Neural cell (in vitro differentiated cells): ENCODE results near the gene MRO.

Experiments
- MXI1 ChIP-seq: fragments of 450-650 bp; conservative IDR thresholded peaks from 2 replicates; pipeline ENCODE4 v1.6.1; 2014; ENCODE audit warnings: antibody characterized with exemption, mild to moderate bottlenecking; ENCODE audit not compliant: poor library complexity, severe bottlenecking
- TF ChIP-seq, protein P1 (sequence below): fragments of 450-650 bp; IDR thresholded peaks from 2 replicates; pipeline ENCODE4 v1.5.1; 2014; ENCODE audit warnings: antibody characterized with exemption, mild to moderate bottlenecking, moderate library complexity; ENCODE audit not compliant: poor library complexity, severe bottlenecking
- TF ChIP-seq, protein P2 (sequence below): IDR thresholded peaks from 2 replicates; pipeline ENCODE4 v1.6.1; 2012; ENCODE audit warnings: borderline replicate concordance

DNA sequence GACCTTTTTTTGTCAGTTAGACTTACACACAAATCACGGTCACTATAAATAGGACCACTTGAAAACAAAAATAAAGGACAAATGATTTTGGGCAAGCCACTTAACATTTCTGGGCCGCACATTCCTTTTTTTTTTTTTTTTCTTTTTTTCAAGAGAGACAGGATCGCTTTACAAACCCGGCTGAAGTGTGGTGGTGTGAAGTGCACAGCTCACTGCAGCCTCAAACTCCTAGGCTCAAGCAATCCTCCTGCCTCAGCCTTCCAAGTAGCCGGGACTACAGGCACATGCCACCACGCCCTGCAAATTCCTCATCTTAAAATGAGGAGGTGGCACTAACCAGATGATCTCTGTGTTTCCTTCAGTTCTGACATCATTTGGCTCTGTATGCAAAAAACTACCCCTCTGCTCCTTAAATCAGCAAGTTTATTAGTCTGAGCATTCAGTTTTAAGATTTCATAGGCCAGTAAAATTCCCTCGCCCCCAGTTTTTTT lies 28.3 kb upstream of the MRO start:
- no peak for TF ChIP-seq MXI1
- TF ChIP-seq, protein P1, sequence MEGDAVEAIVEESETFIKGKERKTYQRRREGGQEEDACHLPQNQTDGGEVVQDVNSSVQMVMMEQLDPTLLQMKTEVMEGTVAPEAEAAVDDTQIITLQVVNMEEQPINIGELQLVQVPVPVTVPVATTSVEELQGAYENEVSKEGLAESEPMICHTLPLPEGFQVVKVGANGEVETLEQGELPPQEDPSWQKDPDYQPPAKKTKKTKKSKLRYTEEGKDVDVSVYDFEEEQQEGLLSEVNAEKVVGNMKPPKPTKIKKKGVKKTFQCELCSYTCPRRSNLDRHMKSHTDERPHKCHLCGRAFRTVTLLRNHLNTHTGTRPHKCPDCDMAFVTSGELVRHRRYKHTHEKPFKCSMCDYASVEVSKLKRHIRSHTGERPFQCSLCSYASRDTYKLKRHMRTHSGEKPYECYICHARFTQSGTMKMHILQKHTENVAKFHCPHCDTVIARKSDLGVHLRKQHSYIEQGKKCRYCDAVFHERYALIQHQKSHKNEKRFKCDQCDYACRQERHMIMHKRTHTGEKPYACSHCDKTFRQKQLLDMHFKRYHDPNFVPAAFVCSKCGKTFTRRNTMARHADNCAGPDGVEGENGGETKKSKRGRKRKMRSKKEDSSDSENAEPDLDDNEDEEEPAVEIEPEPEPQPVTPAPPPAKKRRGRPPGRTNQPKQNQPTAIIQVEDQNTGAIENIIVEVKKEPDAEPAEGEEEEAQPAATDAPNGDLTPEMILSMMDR, result no peak
- TF ChIP-seq, protein P2, sequence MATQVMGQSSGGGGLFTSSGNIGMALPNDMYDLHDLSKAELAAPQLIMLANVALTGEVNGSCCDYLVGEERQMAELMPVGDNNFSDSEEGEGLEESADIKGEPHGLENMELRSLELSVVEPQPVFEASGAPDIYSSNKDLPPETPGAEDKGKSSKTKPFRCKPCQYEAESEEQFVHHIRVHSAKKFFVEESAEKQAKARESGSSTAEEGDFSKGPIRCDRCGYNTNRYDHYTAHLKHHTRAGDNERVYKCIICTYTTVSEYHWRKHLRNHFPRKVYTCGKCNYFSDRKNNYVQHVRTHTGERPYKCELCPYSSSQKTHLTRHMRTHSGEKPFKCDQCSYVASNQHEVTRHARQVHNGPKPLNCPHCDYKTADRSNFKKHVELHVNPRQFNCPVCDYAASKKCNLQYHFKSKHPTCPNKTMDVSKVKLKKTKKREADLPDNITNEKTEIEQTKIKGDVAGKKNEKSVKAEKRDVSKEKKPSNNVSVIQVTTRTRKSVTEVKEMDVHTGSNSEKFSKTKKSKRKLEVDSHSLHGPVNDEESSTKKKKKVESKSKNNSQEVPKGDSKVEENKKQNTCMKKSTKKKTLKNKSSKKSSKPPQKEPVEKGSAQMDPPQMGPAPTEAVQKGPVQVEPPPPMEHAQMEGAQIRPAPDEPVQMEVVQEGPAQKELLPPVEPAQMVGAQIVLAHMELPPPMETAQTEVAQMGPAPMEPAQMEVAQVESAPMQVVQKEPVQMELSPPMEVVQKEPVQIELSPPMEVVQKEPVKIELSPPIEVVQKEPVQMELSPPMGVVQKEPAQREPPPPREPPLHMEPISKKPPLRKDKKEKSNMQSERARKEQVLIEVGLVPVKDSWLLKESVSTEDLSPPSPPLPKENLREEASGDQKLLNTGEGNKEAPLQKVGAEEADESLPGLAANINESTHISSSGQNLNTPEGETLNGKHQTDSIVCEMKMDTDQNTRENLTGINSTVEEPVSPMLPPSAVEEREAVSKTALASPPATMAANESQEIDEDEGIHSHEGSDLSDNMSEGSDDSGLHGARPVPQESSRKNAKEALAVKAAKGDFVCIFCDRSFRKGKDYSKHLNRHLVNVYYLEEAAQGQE, result no peak
